ENCODE data around the gene MNAT1.

Gene MNAT1

DNA sequence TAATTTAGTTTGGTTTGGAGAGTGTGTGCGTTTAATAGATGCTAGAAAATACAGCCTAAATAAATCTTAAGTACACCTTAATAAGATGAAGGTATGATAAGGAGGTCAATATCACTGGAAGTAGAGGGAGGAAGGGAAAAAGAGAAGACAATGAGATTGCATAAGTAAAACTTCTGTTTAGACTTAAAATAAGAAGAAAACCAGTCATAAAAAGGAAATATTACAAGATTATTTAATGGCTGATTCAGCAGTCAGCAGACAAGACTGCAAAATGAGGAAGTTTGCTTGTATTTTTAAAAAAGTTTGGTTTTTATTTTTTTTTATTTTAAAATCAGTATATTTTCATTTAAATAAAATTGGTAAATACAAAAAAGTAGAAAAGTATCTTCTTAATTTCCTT lies 249.6 kb downstream of the MNAT1 start:
- Histone ChIP-seq H3K27ac (ENCODE audit: low read depth, low read length) (no peak overlapping the region), H3K9me2 (replicated peaks; ENCODE audit: control insufficient read depth, low read length) (no peaks in the 10 kb centered on the region), H3K27me3 (ENCODE audit: control insufficient read depth, low read length) (no peaks in the 10 kb centered on the region), H3K4me3 (ENCODE audit: low read length) (no peak overlapping the region), H3K9me3 (ENCODE audit: control insufficient read depth, insufficient read depth, low read length) (no peaks in the 10 kb centered on the region), H3K79me2 (ENCODE audit: control insufficient read depth, low read length) (peaks cover 33% of the 10 kb centered on the region), H4K20me1 (ENCODE audit: control insufficient read depth, insufficient read depth, low read depth, low read length) (no peaks in the 10 kb centered on the region), H3K36me3 (ENCODE audit: control insufficient read depth, low read length) (peaks cover 13% of the 10 kb centered on the region), H3F3A (ENCODE audit: control insufficient read depth, insufficient read depth) (peaks cover 4% of the 10 kb centered on the region; the same call in 1 of the 2 replicates), H3K4me1 (ENCODE audit: control insufficient read depth, low read length) (peaks cover 22% of the 10 kb centered on the region), H3K4me2 (ENCODE audit: low read length) (no peak overlapping the region)
- TF ChIP-seq EZH2phosphoT487 (IDR thresholded peaks at IDR 0.05; ENCODE audit: borderline replicate concordance, low read length) (no peak), CTCF (IDR thresholded peaks at IDR 0.05; ENCODE audit: low read depth, low read length, poor library complexity, severe bottlenecking) (no peak)

- Histone ChIP-seq H3K9me2 (replicated peaks; ENCODE audit: control insufficient read depth, low read length) (no peaks in the 10 kb centered on the region), H3K9me3 (ENCODE audit: control insufficient read depth, insufficient read depth, low read length) (no peaks in the 10 kb centered on the region), H3K79me2 (ENCODE audit: control insufficient read depth, low read length) (peaks cover 10% of the 10 kb centered on the region), H3K4me1 (ENCODE audit: control insufficient read depth, low read length) (peaks cover 11% of the 10 kb centered on the region), H3F3A (ENCODE audit: control insufficient read depth, insufficient read depth) (no peaks in the 10 kb centered on the region), H3K4me3 (ENCODE audit: low read length) (no peak overlapping the region), H4K20me1 (ENCODE audit: control insufficient read depth, insufficient read depth, low read depth, low read length) (no peaks in the 10 kb centered on the region), H3K4me2 (ENCODE audit: low read length) (no peak overlapping the region), H3K27me3 (ENCODE audit: control insufficient read depth, low read length) (no peaks in the 10 kb centered on the region), H3K36me3 (ENCODE audit: control insufficient read depth, low read length) (peaks cover 8% of the 10 kb centered on the region; the same call in 1 of the 2 replicates), H3K27ac (ENCODE audit: low read depth, low read length) (no peak overlapping the region)
- TF ChIP-seq EZH2phosphoT487 (IDR thresholded peaks at IDR 0.05; ENCODE audit: borderline replicate concordance, low read length) (no peak), CTCF (IDR thresholded peaks at IDR 0.05; ENCODE audit: low read depth, low read length, poor library complexity, severe bottlenecking) (no peak)
Observed at GRCh38 chr14:60986500-60986899, 251.9 kb downstream of the MNAT1 start.

DNA sequence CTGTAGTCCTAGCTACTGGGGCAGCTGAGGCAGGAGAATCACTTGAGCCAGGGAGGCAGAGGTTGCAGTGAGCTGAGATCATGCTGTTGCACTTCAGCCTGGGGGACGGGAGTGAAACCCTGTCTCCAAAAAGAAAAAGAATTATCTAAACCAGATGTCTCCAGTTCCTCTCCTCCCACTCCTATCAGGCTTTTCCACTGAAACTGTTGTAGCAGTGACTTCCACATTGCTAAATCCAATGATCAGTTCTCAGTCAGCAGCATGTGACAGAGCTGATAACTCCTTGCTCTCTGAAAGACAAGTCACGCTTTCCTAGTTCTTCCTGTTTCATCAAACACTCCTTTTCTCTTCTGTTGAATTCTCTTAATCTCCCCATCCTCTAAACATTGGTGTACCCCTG lies 255.0 kb downstream of the MNAT1 start:
- H4K20me1 ChIP-seq (ENCODE audit: control insufficient read depth, insufficient read depth, low read depth, low read length), result no peaks in the 10 kb centered on the region
- H3K4me2 ChIP-seq (ENCODE audit: low read length), result no peak overlapping the region
- H3F3A ChIP-seq (ENCODE audit: control insufficient read depth, insufficient read depth), result no peaks in the 10 kb centered on the region
- H3K9me3 ChIP-seq (ENCODE audit: control insufficient read depth, insufficient read depth, low read length), result no peaks in the 10 kb centered on the region
- peaks cover 14% of the 10 kb centered on the region for H3K36me3 ChIP-seq (ENCODE audit: control insufficient read depth, low read length)
- H3K4me1 ChIP-seq (ENCODE audit: control insufficient read depth, low read length), result no peaks in the 10 kb centered on the region
- no peaks in the 10 kb centered on the region for H3K27me3 ChIP-seq (ENCODE audit: control insufficient read depth, low read length)
- H3K4me3 ChIP-seq (ENCODE audit: low read length), result no peak overlapping the region
- no peaks in the 10 kb centered on the region for H3K9me2 ChIP-seq (replicated peaks; ENCODE audit: control insufficient read depth, low read length)
- H3K27ac ChIP-seq (ENCODE audit: low read depth, low read length), result no peak overlapping the region
- no peaks in the 10 kb centered on the region for H3K79me2 ChIP-seq (ENCODE audit: control insufficient read depth, low read length)
- no peak for TF ChIP-seq CTCF (IDR thresholded peaks at IDR 0.05; ENCODE audit: low read depth, low read length, poor library complexity, severe bottlenecking)
- TF ChIP-seq EZH2phosphoT487 (IDR thresholded peaks at IDR 0.05; ENCODE audit: borderline replicate concordance, low read length), result no peak
